ENCODE data around the gene TRAK1.

- TF ChIP-seq CTCF (IDR thresholded peaks at IDR 0.05) (no peak), POLR2A (IDR thresholded peaks at IDR 0.05) (no peak), POLR2AphosphoS5 (IDR thresholded peaks at IDR 0.05; ENCODE audit: insufficient read depth in 1 of 2, low read depth in 1 of 2) (no peak)
Measured at GRCh38 chr3:42057561-42058211, 33.5 kb upstream of the TRAK1 start.

Data from vagina (tissue), 2 donors.